ENCODE data around the gene IL3. TPM values are rescaled to one million over a fixed set of nuclear protein-coding genes. Genes with fewer than 3 reads are reported as not detected.

IL3 gene
- total RNA-seq, 1 experiment from 2014 or later = not detected

DNA sequence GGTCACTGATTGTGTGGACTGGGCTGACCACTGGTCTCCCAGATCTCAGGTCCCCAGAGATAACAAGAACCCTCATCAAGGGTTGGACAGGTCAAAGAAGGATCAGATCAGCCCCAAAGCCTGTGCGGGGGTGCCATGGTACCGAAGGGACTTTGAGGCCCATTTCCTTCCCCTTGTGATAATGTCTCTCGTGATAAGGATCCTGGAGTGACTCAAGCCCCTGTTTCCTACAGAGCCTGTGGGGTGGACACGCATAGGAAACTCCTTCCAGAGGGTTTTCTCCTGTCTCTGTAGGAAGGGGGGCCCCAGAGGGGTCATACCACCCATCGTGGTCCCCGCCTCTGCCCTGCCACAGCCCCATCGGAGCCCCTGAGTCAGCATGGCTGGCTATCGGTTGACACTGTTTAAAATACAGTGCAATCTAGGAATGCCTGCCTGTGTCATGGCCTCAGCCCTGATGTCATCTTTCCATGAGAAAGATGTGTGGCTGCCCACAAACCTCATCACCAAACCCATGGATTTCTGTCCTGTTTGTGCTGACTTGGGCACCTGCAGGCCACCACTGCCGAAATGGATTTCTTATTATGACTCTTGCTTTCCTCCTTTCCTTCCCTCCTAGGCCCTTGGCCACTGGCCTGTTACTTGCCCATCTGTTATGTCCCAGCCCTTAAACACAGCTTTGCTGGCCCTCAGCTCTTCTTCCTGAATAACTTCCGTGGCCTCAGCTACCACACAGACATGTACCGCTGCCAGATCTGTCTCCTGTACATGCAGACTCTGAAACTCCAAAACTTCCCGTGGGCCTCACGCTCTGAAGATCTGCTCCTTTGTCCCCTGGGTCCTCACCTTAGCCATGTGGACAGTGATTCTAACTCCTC, 10.2 kb downstream of the IL3 start (continued):
- TF ChIP-seq, protein P1, sequence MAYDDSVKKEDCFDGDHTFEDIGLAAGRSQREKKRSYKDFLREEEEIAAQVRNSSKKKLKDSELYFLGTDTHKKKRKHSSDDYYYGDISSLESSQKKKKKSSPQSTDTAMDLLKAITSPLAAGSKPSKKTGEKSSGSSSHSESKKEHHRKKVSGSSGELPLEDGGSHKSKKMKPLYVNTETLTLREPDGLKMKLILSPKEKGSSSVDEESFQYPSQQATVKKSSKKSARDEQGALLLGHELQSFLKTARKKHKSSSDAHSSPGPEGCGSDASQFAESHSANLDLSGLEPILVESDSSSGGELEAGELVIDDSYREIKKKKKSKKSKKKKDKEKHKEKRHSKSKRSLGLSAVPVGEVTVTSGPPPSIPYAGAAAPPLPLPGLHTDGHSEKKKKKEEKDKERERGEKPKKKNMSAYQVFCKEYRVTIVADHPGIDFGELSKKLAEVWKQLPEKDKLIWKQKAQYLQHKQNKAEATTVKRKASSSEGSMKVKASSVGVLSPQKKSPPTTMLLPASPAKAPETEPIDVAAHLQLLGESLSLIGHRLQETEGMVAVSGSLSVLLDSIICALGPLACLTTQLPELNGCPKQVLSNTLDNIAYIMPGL (CRISPR knock-in tag; IDR thresholded peaks at IDR 0.05) = no peak
- no peak for TF ChIP-seq TEAD4 (CRISPR knock-in tag; IDR thresholded peaks at IDR 0.05)
- TF ChIP-seq, protein P2, sequence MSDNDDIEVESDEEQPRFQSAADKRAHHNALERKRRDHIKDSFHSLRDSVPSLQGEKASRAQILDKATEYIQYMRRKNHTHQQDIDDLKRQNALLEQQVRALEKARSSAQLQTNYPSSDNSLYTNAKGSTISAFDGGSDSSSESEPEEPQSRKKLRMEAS (CRISPR knock-in tag; IDR thresholded peaks at IDR 0.05) = no peak
- no peak for TF ChIP-seq ZNF263 (CRISPR knock-in tag; IDR thresholded peaks at IDR 0.05; ENCODE audit: low read depth)
- TF ChIP-seq CREB1 (CRISPR knock-in tag; IDR thresholded peaks at IDR 0.05) = no peak

GRCh38 chr5:132071338-132071707, 10.9 kb downstream of the IL3 start:
- no peak for TF ChIP-seq KAT7 (CRISPR knock-in tag; IDR thresholded peaks at IDR 0.05; ENCODE audit: borderline replicate concordance)
- TF ChIP-seq ELF4 (CRISPR knock-in tag; IDR thresholded peaks at IDR 0.05; ENCODE audit: low read depth) = no peak
- TF ChIP-seq ATF6 (CRISPR knock-in tag; IDR thresholded peaks at IDR 0.05) = no peak
- no peak for TF ChIP-seq SP1 (CRISPR knock-in tag; conservative IDR thresholded peaks at IDR 0.05)
- no peak for TF ChIP-seq FOXJ3 (CRISPR knock-in tag; IDR thresholded peaks at IDR 0.05; ENCODE audit: borderline replicate concordance)
- TF ChIP-seq USF2 (CRISPR knock-in tag; IDR thresholded peaks at IDR 0.05) = no peak
- TF ChIP-seq NFYB (CRISPR knock-in tag; conservative IDR thresholded peaks at IDR 0.05; ENCODE audit: low read depth) = no peak
- no peak for TF ChIP-seq NR2C2 (CRISPR knock-in tag; IDR thresholded peaks at IDR 0.05)
- TF ChIP-seq PREB (CRISPR knock-in tag; IDR thresholded peaks at IDR 0.05; ENCODE audit: borderline replicate concordance) = no peak
- ChIA-PET POLR2A (no interaction called here), CTCF (interaction anchor here (1.8 kb wide), 1 partner anchor 9 kb away, joined by 6 read pairs; no protein-coding TSS in a partner anchor)
- Mint-ChIP-seq H3K27ac (no peak overlapping the region), H3K4me3 (no peak overlapping the region), H3K36me3 (no peaks in the 10 kb centered on the region), H3K4me1 (no peaks in the 10 kb centered on the region), H3K9me3 (no peaks in the 10 kb centered on the region), H3K27me3 (ENCODE audit: low read depth) (no peaks in the 10 kb centered on the region)
- no peak for DNase-seq (ENCODE audit: low spot score)
- no peak for ATAC-seq

- ChIA-PET POLR2A (no interaction called here), CTCF (interaction anchor here (1.8 kb wide), 1 partner anchor 9 kb away, joined by 6 read pairs; no protein-coding TSS in a partner anchor)
- ATAC-seq (no peak), DNase-seq (ENCODE audit: low spot score) (no peak)
- TF ChIP-seq CREB1 (CRISPR knock-in tag; IDR thresholded peaks at IDR 0.05) = no peak
- Mint-ChIP-seq H3K4me3 (no peak overlapping the region), H3K4me1 (no peaks in the 10 kb centered on the region), H3K27ac (no peak overlapping the region), H3K9me3 (no peaks in the 10 kb centered on the region), H3K27me3 (ENCODE audit: low read depth) (no peaks in the 10 kb centered on the region), H3K36me3 (no peaks in the 10 kb centered on the region)
These were observed 11.6 kb downstream of the IL3 start for GRCh38 chr5:132072070-132072469.

All from WTC11 (cell line).